Activated CD4-positive, alpha-beta T cell treated with anti-CD3 and anti-CD28 coated beads, Interleukin-2, amount 10 ng/mL, durations not matched to agents 7 days and 5 days (primary cell): ENCODE results near the gene ACBD5. TPM values are rescaled to one million over a fixed set of nuclear protein-coding genes. Genes with fewer than 3 reads are reported as not detected.
"Not testable (repeated sequence)": the region's sequence is repeated elsewhere in the genome, so short reads cannot be mapped to it uniquely, and the experiment has no call there.

Experiments used
- CTCF ChIA-PET: fragments of 350-600 bp; sonication (Branson Sonifier 250); formaldehyde crosslinking; loops from one replicate; lab custom pipeline; 2021; ENCODE audit warnings: antibody characterized with exemption; lab: Charles Lee
- POLR2A ChIA-PET: fragments of 350-600 bp; sonication (Branson Sonifier 250); formaldehyde crosslinking; loops from one replicate; lab custom pipeline; 2021; ENCODE audit warnings: antibody characterized with exemption; lab: Charles Lee
- DNase-seq: peaks from one replicate; pipeline ENCODE4 v3.0.0-alpha.2; 2020
- H3K27ac Mint-ChIP-seq: one replicate; pipeline ENCODE4 v1.8.0; 2021; ENCODE audit warnings: mild to moderate bottlenecking, moderate library complexity, mixed read lengths
- H3K27me3 Mint-ChIP-seq: one replicate; pipeline ENCODE4 v1.8.0; 2021; ENCODE audit warnings: mixed read lengths
- H3K36me3 Mint-ChIP-seq: one replicate; pipeline ENCODE4 v1.8.0; 2021; ENCODE audit warnings: low read depth, mixed read lengths
- H3K4me1 Mint-ChIP-seq: one replicate; pipeline ENCODE4 v1.8.0; 2021; ENCODE audit warnings: mixed read lengths
- H3K4me3 Mint-ChIP-seq: one replicate; pipeline ENCODE4 v1.8.0; 2021; ENCODE audit warnings: mild to moderate bottlenecking, moderate library complexity, mixed read lengths
- H3K9me3 Mint-ChIP-seq: one replicate; pipeline ENCODE4 v1.8.0; 2021; ENCODE audit warnings: mixed read lengths
- total RNA-seq, 2 experiments: library from RNA; stranded (reverse); gene quantifications; one replicate each; pipeline ENCODE4 v1.2.3, GENCODE V29; 2021

The ACBD5 gene
- total RNA-seq, 2 experiments from 2014 or later: 19.2 to 21.6 TPM

- H3K36me3 Mint-ChIP-seq: peaks cover under 1% of the 10 kb centered on the region
- ChIA-PET POLR2A (no interaction called here), CTCF (interaction anchor here (0.6 kb wide), 1 partner anchor 829 kb away, joined by 8 read pairs; no protein-coding TSS in a partner anchor)
- DNase-seq: no peak
- no peak overlapping the region for H3K4me3 Mint-ChIP-seq
- no peak overlapping the region for H3K27ac Mint-ChIP-seq
- H3K4me1 Mint-ChIP-seq: peaks cover 17% of the 10 kb centered on the region
- H3K9me3 Mint-ChIP-seq: no peaks in the 10 kb centered on the region
- no peaks in the 10 kb centered on the region for H3K27me3 Mint-ChIP-seq
Measured at GRCh38 chr10:27248215-27248614, 7.6 kb upstream of the ACBD5 start.

GRCh38 chr10:27247441-27247840 is 6.8 kb upstream of the ACBD5 start:
- DNase-seq: no peak
- Mint-ChIP-seq H3K4me1 (peaks cover 22% of the 10 kb centered on the region), H3K27ac (no peak overlapping the region), H3K27me3 (no peaks in the 10 kb centered on the region), H3K4me3 (no peak overlapping the region), H3K9me3 (no peaks in the 10 kb centered on the region), H3K36me3 (no peaks in the 10 kb centered on the region)
- ChIA-PET CTCF (interaction anchor here (0.6 kb wide), 1 partner anchor 830 kb away, joined by 8 read pairs; no protein-coding TSS in a partner anchor), POLR2A (no interaction called here)

- POLR2A ChIA-PET: no interaction called here
- no peaks in the 10 kb centered on the region for H3K27me3 Mint-ChIP-seq
- no peak for DNase-seq
Measured at GRCh38 chr10:27247006-27247405, 6.4 kb upstream of the ACBD5 start.

GRCh38 chr10:27245836-27246235 is 5.2 kb upstream of the ACBD5 start:
- H3K27ac Mint-ChIP-seq: no peak overlapping the region
- POLR2A ChIA-PET: no interaction called here
- H3K4me3 Mint-ChIP-seq: no peak overlapping the region
- peaks cover 18% of the 10 kb centered on the region for H3K4me1 Mint-ChIP-seq
- H3K36me3 Mint-ChIP-seq: no peaks in the 10 kb centered on the region
- DNase-seq: no peak
- H3K27me3 Mint-ChIP-seq: no peaks in the 10 kb centered on the region
- CTCF ChIA-PET: no interaction called here
- no peaks in the 10 kb centered on the region for H3K9me3 Mint-ChIP-seq

More at GRCh38 chr10:27247006-27247405, 6.4 kb upstream of the ACBD5 start:
- no peaks in the 10 kb centered on the region for H3K9me3 Mint-ChIP-seq
- H3K27ac Mint-ChIP-seq: no peak overlapping the region
- no peaks in the 10 kb centered on the region for H3K36me3 Mint-ChIP-seq
- H3K4me1 Mint-ChIP-seq: peaks cover 19% of the 10 kb centered on the region
- CTCF ChIA-PET: no interaction called here
- no peak overlapping the region for H3K4me3 Mint-ChIP-seq

GRCh38 chr10:27244976-27245375 is 4.4 kb upstream of the ACBD5 start:
- H3K27me3 Mint-ChIP-seq: no peaks in the 10 kb centered on the region
- CTCF ChIA-PET: no interaction called here
- POLR2A ChIA-PET: no interaction called here
- no peak overlapping the region for H3K4me3 Mint-ChIP-seq
- H3K27ac Mint-ChIP-seq: no peak overlapping the region
- no peak for DNase-seq
- peaks cover 19% of the 10 kb centered on the region for H3K4me1 Mint-ChIP-seq
- peaks cover 4% of the 10 kb centered on the region for H3K36me3 Mint-ChIP-seq
- H3K9me3 Mint-ChIP-seq: no peaks in the 10 kb centered on the region

- Mint-ChIP-seq H3K4me3 (peak overlapping the region; percentile 92), H3K4me1 (peaks cover 30% of the 10 kb centered on the region), H3K36me3 (peaks cover 8% of the 10 kb centered on the region), H3K9me3 (no peaks in the 10 kb centered on the region), H3K27me3 (no peaks in the 10 kb centered on the region), H3K27ac (peak overlapping the region; percentile 99)
- POLR2A ChIA-PET: no interaction called here
- peak; percentile 77 for DNase-seq
- CTCF ChIA-PET: interaction anchor here (1.2 to 2.9 kb wide), 3 partner anchors 9 to 14 kb away, joined by 3 to 24 read pairs (median 4); no protein-coding TSS in a partner anchor
Measured at GRCh38 chr10:27242951-27243551, 2.5 kb upstream of the ACBD5 start.

- Mint-ChIP-seq H3K9me3 (no peaks in the 10 kb centered on the region), H3K4me3 (peak overlapping the region; percentile 92), H3K27me3 (no peaks in the 10 kb centered on the region), H3K27ac (peak overlapping the region; percentile 99), H3K36me3 (peaks cover 8% of the 10 kb centered on the region), H3K4me1 (peaks cover 32% of the 10 kb centered on the region)
- no peak for DNase-seq
- ChIA-PET POLR2A (no interaction called here), CTCF (interaction anchor here (1.0 to 2.9 kb wide), 5 partner anchors 8 to 87 kb away, joined by 3 to 24 read pairs (median 4); partner anchors contain the start of gene MASTL)
Measured at GRCh38 chr10:27242473-27242950, 1.9 kb upstream of the ACBD5 start.

GRCh38 chr10:27241652-27242472 is 1.3 kb upstream of the ACBD5 start:
- H3K27me3 Mint-ChIP-seq: no peaks in the 10 kb centered on the region
- DNase-seq: peak; percentile 88
- H3K4me3 Mint-ChIP-seq: peak overlapping the region; percentile 92
- H3K4me1 Mint-ChIP-seq: peaks cover 32% of the 10 kb centered on the region
- no peaks in the 10 kb centered on the region for H3K9me3 Mint-ChIP-seq
- peaks cover 8% of the 10 kb centered on the region for H3K36me3 Mint-ChIP-seq
- ChIA-PET CTCF (interaction anchor here (0.6 to 2.9 kb wide), 6 partner anchors 8 to 761 kb away, joined by 3 to 24 read pairs (median 4); partner anchors contain the start of gene MASTL), POLR2A (interaction anchor here (0.6 kb wide), 1 partner anchor 87 kb away, joined by 4 read pairs; the partner anchor contains the start of gene YME1L1)
- H3K27ac Mint-ChIP-seq: peak overlapping the region; percentile 99

- Mint-ChIP-seq H3K27ac (peak overlapping the region; percentile 99), H3K27me3 (no peaks in the 10 kb centered on the region), H3K4me1 (peaks cover 32% of the 10 kb centered on the region), H3K9me3 (no peaks in the 10 kb centered on the region), H3K4me3 (peak overlapping the region; percentile 92), H3K36me3 (peaks cover 8% of the 10 kb centered on the region)
- CTCF ChIA-PET: interaction anchor here (1.2 kb wide), 1 partner anchor 11 kb away, joined by 4 read pairs; no protein-coding TSS in a partner anchor
- peak; percentile 38 for DNase-seq
- POLR2A ChIA-PET: interaction anchor here (0.7 kb wide), 1 partner anchor 153 kb away, joined by 4 read pairs; no protein-coding TSS in a partner anchor
Measured at GRCh38 chr10:27241010-27241651, 534 bp upstream of the ACBD5 start.

- peaks cover 15% of the 10 kb centered on the region for H3K4me1 Mint-ChIP-seq
- DNase-seq, H3K4me3 Mint-ChIP-seq, H3K27ac Mint-ChIP-seq, H3K9me3 Mint-ChIP-seq, H3K27me3 Mint-ChIP-seq, POLR2A ChIA-PET: not testable (repeated sequence)
- peaks cover 11% of the 10 kb centered on the region for H3K36me3 Mint-ChIP-seq
- CTCF ChIA-PET: interaction anchor here (0.7 kb wide), 1 partner anchor 674 kb away, joined by 4 read pairs; no protein-coding TSS in a partner anchor
Measured at GRCh38 chr10:27237531-27237930, 3.1 kb downstream of the ACBD5 start.

GRCh38 chr10:27236589-27237128 is 3.9 kb downstream of the ACBD5 start:
- peaks cover 15% of the 10 kb centered on the region for H3K4me1 Mint-ChIP-seq
- not testable (repeated sequence) for H3K27me3 Mint-ChIP-seq

GRCh38 chr10:27235706-27236105 is 4.9 kb downstream of the ACBD5 start:
- Mint-ChIP-seq H3K27ac (no peak overlapping the region), H3K4me3 (no peak overlapping the region)
- CTCF ChIA-PET: interaction anchor here (1.2 kb wide), 1 partner anchor 12 kb away, joined by 3 read pairs; no protein-coding TSS in a partner anchor

More at GRCh38 chr10:27236589-27237128, 3.9 kb downstream of the ACBD5 start:
- POLR2A ChIA-PET, H3K27ac Mint-ChIP-seq, H3K9me3 Mint-ChIP-seq, H3K4me3 Mint-ChIP-seq, DNase-seq: not testable (repeated sequence)
- H3K36me3 Mint-ChIP-seq: peaks cover 11% of the 10 kb centered on the region
- CTCF ChIA-PET: interaction anchor here (1.2 kb wide), 1 partner anchor 13 kb away, joined by 3 read pairs; no protein-coding TSS in a partner anchor

More at GRCh38 chr10:27235706-27236105, 4.9 kb downstream of the ACBD5 start:
- Mint-ChIP-seq H3K9me3 (no peaks in the 10 kb centered on the region), H3K36me3 (peaks cover 16% of the 10 kb centered on the region), H3K4me1 (peaks cover 15% of the 10 kb centered on the region), H3K27me3 (no peaks in the 10 kb centered on the region)
- no peak for DNase-seq
- POLR2A ChIA-PET: no interaction called here
